Heart right ventricle (tissue), 16 donors: ENCODE results near the gene A2M. TPM values are rescaled to one million over a fixed set of nuclear protein-coding genes. Genes with fewer than 3 reads are reported as not detected.

ENCODE experiments used
- ATAC-seq, 8 donors: fragments of 200-7000 bp; cut with Tn5 transposase; one replicate each; pipeline ENCODE4 v1.9.1; 2020; ENCODE audit warnings: mild to moderate bottlenecking in 8 of 8, moderate library complexity in 8 of 8, moderate number of reproducible peaks in 1 of 8
- DNase-seq, 2 donors: peaks; one replicate each; pipeline ENCODE4 v3.0.0-alpha.2; 2020
- H3K27ac ChIP-seq, 10 donors: fragments of 200-600 bp; sonication (generic) in 2 of 10; one replicate each; pipeline versions ENCODE4 v1.5.0 to v1.8.0; 2020 to 2022; ENCODE audit warnings: mild to moderate bottlenecking in 3 of 10
- H3K27me3 ChIP-seq, 7 donors: fragments of 200-600 bp; one replicate each; pipeline ENCODE4 v1.8.0; 2021 to 2022; ENCODE audit warnings: mild to moderate bottlenecking in 2 of 7
- H3K36me3 ChIP-seq, 9 donors: fragments of 200-600 bp; sonication (generic) in 1 of 9; one replicate each; pipeline versions ENCODE4 v1.5.0 to v1.8.0; 2020 to 2022; ENCODE audit warnings: mild to moderate bottlenecking in 2 of 9
- H3K4me1 ChIP-seq, 9 donors: fragments of 200-600 bp; sonication (generic) in 1 of 9; one replicate each; pipeline versions ENCODE4 v1.5.0 to v1.8.0; 2020 to 2022; ENCODE audit warnings: mild to moderate bottlenecking in 4 of 9
- H3K4me3 ChIP-seq, 10 donors: fragments of 200-600 bp; sonication (generic) in 2 of 10; one replicate each; pipeline versions ENCODE4 v1.5.0 to v1.8.0; 2020 to 2022; ENCODE audit warnings: mild to moderate bottlenecking in 7 of 10, moderate library complexity in 2 of 10
- H3K9me3 ChIP-seq, 11 donors: fragments of 200-600 bp in 10 of 11; sonication (generic) in 2 of 11; one replicate each; pipeline versions ENCODE4 v1.5.0 to v1.8.0; 2013 to 2022; ENCODE audit warnings: mild to moderate bottlenecking in 2 of 11, control low read depth in 1 of 11, moderate library complexity in 1 of 11
- WGBS, 2 donors: extraction: QIAGEN DNeasy Blood & Tissue Kit; methylation state at CpG; one replicate each; pipeline ENCODE4 v1.1.7; 2013; ENCODE audit warnings: inconsistent platforms in 1 of 2; 5-methylcytosine and 5-hydroxymethylcytosine counted together
- intact Hi-C, 10 donors: fragments of 100-400 bp; cut with DNase I; formaldehyde crosslinking; loops; one replicate each; pipeline versions ENCODE4 v1.11.1 to v1.14.2; 2022
- polyA plus RNA-seq, 2 donors: library from polyadenylated mRNA; stranded (reverse); fragments of 200-250 nt; gene quantifications; one replicate each; pipeline ENCODE4 v1.2.3, GENCODE V29; 2013
- total RNA-seq, 10 donors: library from RNA; stranded (reverse); fragmentation: NEBNext Ultra II Directional in 3 of 10; extraction: Animal tissue kit (Norgen Biotek cat#: 25700) in 3 of 10; gene quantifications; one replicate each; pipeline versions ENCODE4 v1.2.1 to v1.2.4, GENCODE V29; 2021 to 2023
- TF ChIP-seq, protein P1 (sequence below), 9 donors: fragments of 200-600 bp; sonication (generic) in 2 of 9; IDR thresholded peaks; one replicate each; pipeline versions ENCODE4 v1.5.0 to v1.8.0; 2021 to 2022; ENCODE audit warnings: antibody characterized with exemption in 9 of 9, mild to moderate bottlenecking in 5 of 9, moderate library complexity in 1 of 9
- donor health status: Arrhythmogenic right ventricular cardiomyopathy.
- donor health status: ischemic (EF 13 %, LVEDD 7.1; RV severe dilation, severe dysfunction).
- donor health status: healthy with polysubstance abuse.
- donor health status: DM: no; HTN: yes; CAD: no.
- donor health status: DM: no; HTN: no; CAD: no.
- donor health status: ischemic (EF 25% LVEDD 6.9; RV normal size, moderate dysfunction).
- donor health status: ischemic (EF 25% LVEDD 5.7; RV mildly dilated, moderate dysfunction).
- donor health status: healthy.
- donor health status: DM: yes; HTN: yes; CAD: no.
- donor health status: Ischemic cardiomyopathy.
- donor health status: ischemic (EF 35%, LVEDD 5.7; RV mildly dilated, moderate dysfunction).
- donor health status: nonischemic (EF 11% LVEDD 7.7; RV severe dilation, severe dysfunction).
- donor health status: DM: yes; HTN: yes; CAD: no.
- donor health status: PGD.
- donor health status: ischemic (EF 29% LVEDD 5.4; RV normal size, mild dysfunction).
- donor health status: nonischemic (EF 23%, LVEDD 6.1; RV moderate dilation, normal function).

A2M gene
- total and polyA plus RNA-seq, 12 donors = 194 to 1,678 (median 449) TPM

DNA sequence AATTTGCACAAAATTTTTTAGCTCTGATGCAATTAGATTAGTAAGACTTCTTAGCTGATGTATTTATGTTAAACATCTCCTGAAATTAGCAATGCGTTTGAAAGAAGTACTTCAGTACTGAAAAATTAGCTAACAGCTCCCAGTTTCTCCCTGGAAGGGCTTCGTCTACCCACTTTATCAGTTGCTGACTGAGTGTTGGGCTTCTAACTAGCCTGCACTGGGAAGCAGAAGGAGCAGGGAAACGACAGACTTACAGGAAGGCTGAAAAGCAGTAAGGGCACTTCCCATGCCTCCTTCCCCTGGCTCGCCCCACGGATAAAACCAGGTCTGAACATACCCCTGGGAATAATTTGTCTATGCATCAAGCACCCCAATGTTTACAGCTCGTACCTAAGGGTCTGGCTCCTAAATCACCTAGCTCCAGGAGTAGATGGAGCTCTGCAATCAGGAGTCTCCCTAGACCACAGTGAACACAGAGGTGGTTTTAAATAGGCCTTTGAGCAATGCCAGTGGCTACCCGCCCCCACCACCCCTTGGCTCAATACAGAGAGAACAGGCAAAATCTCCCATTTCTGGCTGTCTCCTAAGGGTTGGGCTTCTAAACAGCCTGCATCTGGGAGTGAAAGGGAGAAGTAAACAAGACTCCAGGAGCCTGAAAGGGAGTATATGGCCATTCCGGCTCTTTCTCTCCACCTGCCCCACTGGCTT is 23.7 kb downstream of the A2M start:
- Histone ChIP-seq H3K27ac (peak overlapping the region in 3 of 10 donors; percentile 5 to 65 (median 11)), H3K4me3 (no peak overlapping the region), H3K27me3 (no peaks in the 10 kb centered on the region), H3K36me3 (peaks cover 4 to 100% (median 84%) of the 10 kb centered on the region in 9 donors), H3K9me3 (no peaks in the 10 kb centered on the region), H3K4me1 (peaks cover 0 to 27% (median 9%) of the 10 kb centered on the region in 9 donors)
- TF ChIP-seq, protein P1, sequence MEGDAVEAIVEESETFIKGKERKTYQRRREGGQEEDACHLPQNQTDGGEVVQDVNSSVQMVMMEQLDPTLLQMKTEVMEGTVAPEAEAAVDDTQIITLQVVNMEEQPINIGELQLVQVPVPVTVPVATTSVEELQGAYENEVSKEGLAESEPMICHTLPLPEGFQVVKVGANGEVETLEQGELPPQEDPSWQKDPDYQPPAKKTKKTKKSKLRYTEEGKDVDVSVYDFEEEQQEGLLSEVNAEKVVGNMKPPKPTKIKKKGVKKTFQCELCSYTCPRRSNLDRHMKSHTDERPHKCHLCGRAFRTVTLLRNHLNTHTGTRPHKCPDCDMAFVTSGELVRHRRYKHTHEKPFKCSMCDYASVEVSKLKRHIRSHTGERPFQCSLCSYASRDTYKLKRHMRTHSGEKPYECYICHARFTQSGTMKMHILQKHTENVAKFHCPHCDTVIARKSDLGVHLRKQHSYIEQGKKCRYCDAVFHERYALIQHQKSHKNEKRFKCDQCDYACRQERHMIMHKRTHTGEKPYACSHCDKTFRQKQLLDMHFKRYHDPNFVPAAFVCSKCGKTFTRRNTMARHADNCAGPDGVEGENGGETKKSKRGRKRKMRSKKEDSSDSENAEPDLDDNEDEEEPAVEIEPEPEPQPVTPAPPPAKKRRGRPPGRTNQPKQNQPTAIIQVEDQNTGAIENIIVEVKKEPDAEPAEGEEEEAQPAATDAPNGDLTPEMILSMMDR (IDR thresholded peaks at IDR 0.05) = no peak
- WGBS, 2 donors = 74 to 81% methylated on average over 8 of the region's 8 CpGs
- intact Hi-C loops = no loop called here
- ATAC-seq (peak in 1 of 8 donors; percentile 25), DNase-seq (no peak)

- H3K4me3 ChIP-seq = no peak overlapping the region
- ATAC-seq = no peak
- no peak overlapping the region for H3K27ac ChIP-seq
- 88 to 89% methylated on average over 5 of the region's 5 CpGs for WGBS, 2 donors
- TF ChIP-seq, protein P1 (IDR thresholded peaks at IDR 0.05) = no peak
- DNase-seq = no peak
- peaks cover 0 to 1% (median 0%) of the 10 kb centered on the region in 11 donors for H3K9me3 ChIP-seq
- H3K27me3 ChIP-seq = no peaks in the 10 kb centered on the region
- intact Hi-C loops = no loop called here
- peaks cover 0 to 27% (median 9%) of the 10 kb centered on the region in 9 donors for H3K4me1 ChIP-seq
- H3K36me3 ChIP-seq = peaks cover 3 to 100% (median 77%) of the 10 kb centered on the region in 9 donors
These were observed 25.5 kb downstream of the A2M start for GRCh38 chr12:9090220-9090619.

- no peaks in the 10 kb centered on the region for H3K27me3 ChIP-seq
- H3K27ac ChIP-seq = no peak overlapping the region
- H3K36me3 ChIP-seq = peaks cover 0 to 100% (median 70%) of the 10 kb centered on the region in 9 donors
- H3K4me3 ChIP-seq = no peak overlapping the region
- TF ChIP-seq, protein P1 (IDR thresholded peaks at IDR 0.05) = no peak
- intact Hi-C loops = loop anchor here in 1 of 10 donors (10.0 kb wide), 1 partner anchor 158 kb away; no protein-coding TSS in a partner anchor
- H3K9me3 ChIP-seq = peaks cover 0 to 21% (median 11%) of the 10 kb centered on the region in 11 donors
- H3K4me1 ChIP-seq = peaks cover 0 to 10% (median under 1%) of the 10 kb centered on the region in 9 donors
- ATAC-seq (no peak), DNase-seq (no peak)
These were observed 28.5 kb downstream of the A2M start for GRCh38 chr12:9087087-9087835.

GRCh38 chr12:9086087-9086486 is 29.6 kb downstream of the A2M start:
- TF ChIP-seq, protein P1 (IDR thresholded peaks at IDR 0.05) = no peak
- intact Hi-C loops = loop anchor here in 1 of 10 donors (10.0 kb wide), 1 partner anchor 159 kb away; no protein-coding TSS in a partner anchor
- no peak for DNase-seq
- H3K9me3 ChIP-seq = peaks cover 0 to 21% (median 11%) of the 10 kb centered on the region in 11 donors
- no peak for ATAC-seq
- H3K27ac ChIP-seq = no peak overlapping the region
- H3K36me3 ChIP-seq = peaks cover 0 to 100% (median 72%) of the 10 kb centered on the region in 9 donors
- no peak overlapping the region for H3K4me3 ChIP-seq
- no peaks in the 10 kb centered on the region for H3K27me3 ChIP-seq
- peaks cover 0 to 16% (median 3%) of the 10 kb centered on the region in 9 donors for H3K4me1 ChIP-seq
- 63 to 69% methylated on average over 1 of the region's 1 CpG for WGBS, 2 donors
